ENCODE results near the gene C5orf24. TPM values are rescaled to one million over a fixed set of nuclear protein-coding genes. Genes with fewer than 3 reads are reported as not detected.

Gene C5orf24
- total RNA-seq, result 10 to 100 TPM; 24.8 to 36.7 (median 35.6) TPM

- no peaks in the 10 kb centered on the region for H3K9me3 ChIP-seq
- H3K4me3 ChIP-seq, result peak within 1 kb of the TSS; percentile 89 to 93 (median 92)
- no peaks in the 10 kb centered on the region for H3K27me3 ChIP-seq
- DNase-seq, result peak; percentile 88 to 97 (median 95)
- H3K27ac ChIP-seq, result peak within 1 kb of the TSS; percentile 94 to 99 (median 97)
- peaks cover 0 to 16% (median 0%) of the 10 kb centered on the region in 3 donors for H3K36me3 ChIP-seq
- H3K4me1 ChIP-seq, result peaks cover 0 to 40% (median 7%) of the 10 kb centered on the region in 4 donors
- TF ChIP-seq POLR2A (IDR thresholded peaks at IDR 0.05), result peak; percentile 97 to 98
- TF ChIP-seq CTCF (IDR thresholded peaks at IDR 0.05), result no peak
Observed at GRCh38 chr5:134845852-134846640, at the start of gene C5orf24. C5orf24 (plus strand) TSS chr5:134845968; CDS start chr5:134854901, 8,933 bp downstream.

- Histone ChIP-seq H3K27me3 (no peaks in the 10 kb centered on the region), H3K36me3 (peaks cover 0 to 73% (median 0%) of the 10 kb centered on the region in 3 donors), H3K27ac (no peak overlapping the region), H3K4me1 (no peaks in the 10 kb centered on the region), H3K9me3 (no peaks in the 10 kb centered on the region), H3K4me3 (no peak overlapping the region)
- no peak for DNase-seq
- no peak for TF ChIP-seq CTCF (IDR thresholded peaks at IDR 0.05)
- no peak for TF ChIP-seq POLR2A (IDR thresholded peaks at IDR 0.05)
Observed at GRCh38 chr5:134798468-134798867, 47.3 kb upstream of the C5orf24 start.

GRCh38 chr5:134803821-134804220 lies 41.9 kb upstream of the C5orf24 start:
- H3K4me1 ChIP-seq, result no peaks in the 10 kb centered on the region
- H3K9me3 ChIP-seq, result no peaks in the 10 kb centered on the region
- TF ChIP-seq CTCF (IDR thresholded peaks at IDR 0.05) (no peak), POLR2A (IDR thresholded peaks at IDR 0.05) (no peak)
- H3K27ac ChIP-seq, result no peak overlapping the region
- no peak overlapping the region for H3K4me3 ChIP-seq
- H3K27me3 ChIP-seq, result no peaks in the 10 kb centered on the region
- peaks cover 0 to 49% (median 0%) of the 10 kb centered on the region in 3 donors for H3K36me3 ChIP-seq
- DNase-seq, result no peak

GRCh38 chr5:134813407-134813806 lies 32.4 kb upstream of the C5orf24 start:
- H3K36me3 ChIP-seq, result peaks cover 0 to 86% (median 0%) of the 10 kb centered on the region in 3 donors
- TF ChIP-seq POLR2A (IDR thresholded peaks at IDR 0.05), result no peak
- TF ChIP-seq CTCF (IDR thresholded peaks at IDR 0.05), result no peak
- H3K4me1 ChIP-seq, result peaks cover 0 to 5% (median 0%) of the 10 kb centered on the region in 4 donors
- no peak overlapping the region for H3K27ac ChIP-seq
- DNase-seq, result no peak
- no peaks in the 10 kb centered on the region for H3K27me3 ChIP-seq
- no peaks in the 10 kb centered on the region for H3K9me3 ChIP-seq
- no peak overlapping the region for H3K4me3 ChIP-seq

DNA sequence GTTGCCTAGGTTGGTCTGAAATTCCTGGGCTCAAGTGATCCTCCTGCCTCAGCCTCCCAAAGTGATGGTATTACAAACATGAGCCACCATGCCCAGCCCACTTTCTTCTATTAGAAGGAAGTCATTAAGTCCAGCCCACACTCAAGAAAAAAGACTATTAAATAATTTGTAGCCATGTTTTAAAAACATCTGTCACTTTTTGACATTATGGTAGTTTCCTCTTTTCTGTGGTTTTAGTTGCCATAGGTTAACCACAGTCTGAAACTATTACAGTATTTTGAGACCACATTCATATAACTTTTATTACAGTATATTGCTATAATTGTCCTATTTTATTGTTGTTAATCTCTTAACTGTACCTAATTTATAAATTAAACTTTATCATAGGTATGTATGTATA lies 31.9 kb upstream of the C5orf24 start:
- H3K4me1 ChIP-seq, result peaks cover 0 to 5% (median 0%) of the 10 kb centered on the region in 4 donors
- no peak for DNase-seq
- no peak overlapping the region for H3K27ac ChIP-seq
- TF ChIP-seq POLR2A (IDR thresholded peaks at IDR 0.05) (no peak), CTCF (IDR thresholded peaks at IDR 0.05) (no peak)
- no peaks in the 10 kb centered on the region for H3K27me3 ChIP-seq
- H3K36me3 ChIP-seq, result peaks cover 0 to 86% (median 0%) of the 10 kb centered on the region in 3 donors
- no peak overlapping the region for H3K4me3 ChIP-seq
- no peaks in the 10 kb centered on the region for H3K9me3 ChIP-seq

All from Peyer's patch (tissue), 4 donors.